Measurements from ENCODE around the gene GALNT10. TPM values are rescaled to one million over a fixed set of nuclear protein-coding genes. Genes with fewer than 3 reads are reported as not detected.

Gene GALNT10
- total RNA-seq, 1 donor from 2014 or later, result 27.6 TPM

DNA sequence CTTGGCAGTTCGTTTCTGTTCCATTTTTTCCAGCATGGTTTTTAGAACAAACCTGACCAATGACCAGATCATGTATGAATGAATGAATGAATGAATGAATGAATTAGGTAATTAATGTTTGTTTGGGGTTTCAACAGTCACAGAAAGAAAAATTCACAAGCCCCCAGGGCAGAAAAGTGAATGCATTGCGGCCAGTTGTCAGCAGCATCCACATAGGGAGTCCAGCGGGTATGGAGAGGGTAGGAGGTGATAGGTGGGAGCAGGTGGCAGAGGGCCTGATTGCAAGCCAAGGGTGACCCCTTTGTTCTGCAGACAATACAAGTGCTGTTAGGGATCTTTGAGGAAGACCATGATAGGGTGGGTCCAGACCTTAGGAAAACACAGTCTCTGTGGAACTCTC lies 205.6 kb downstream of the GALNT10 start:
- H3K27me3 ChIP-seq (ENCODE audit: control insufficient read depth, insufficient read depth, low read length), result no peaks in the 10 kb centered on the region
- no peak overlapping the region for H3K4me3 ChIP-seq (ENCODE audit: low read depth, low read length)
- DNase-seq (ENCODE audit: low read depth), result no peak
- no peaks in the 10 kb centered on the region for H3K36me3 ChIP-seq (ENCODE audit: control insufficient read depth, insufficient read depth, low read length)
- TF ChIP-seq CTCF (IDR thresholded peaks at IDR 0.05; ENCODE audit: insufficient read depth, low read length, poor library complexity, severe bottlenecking), result no peak

DNA sequence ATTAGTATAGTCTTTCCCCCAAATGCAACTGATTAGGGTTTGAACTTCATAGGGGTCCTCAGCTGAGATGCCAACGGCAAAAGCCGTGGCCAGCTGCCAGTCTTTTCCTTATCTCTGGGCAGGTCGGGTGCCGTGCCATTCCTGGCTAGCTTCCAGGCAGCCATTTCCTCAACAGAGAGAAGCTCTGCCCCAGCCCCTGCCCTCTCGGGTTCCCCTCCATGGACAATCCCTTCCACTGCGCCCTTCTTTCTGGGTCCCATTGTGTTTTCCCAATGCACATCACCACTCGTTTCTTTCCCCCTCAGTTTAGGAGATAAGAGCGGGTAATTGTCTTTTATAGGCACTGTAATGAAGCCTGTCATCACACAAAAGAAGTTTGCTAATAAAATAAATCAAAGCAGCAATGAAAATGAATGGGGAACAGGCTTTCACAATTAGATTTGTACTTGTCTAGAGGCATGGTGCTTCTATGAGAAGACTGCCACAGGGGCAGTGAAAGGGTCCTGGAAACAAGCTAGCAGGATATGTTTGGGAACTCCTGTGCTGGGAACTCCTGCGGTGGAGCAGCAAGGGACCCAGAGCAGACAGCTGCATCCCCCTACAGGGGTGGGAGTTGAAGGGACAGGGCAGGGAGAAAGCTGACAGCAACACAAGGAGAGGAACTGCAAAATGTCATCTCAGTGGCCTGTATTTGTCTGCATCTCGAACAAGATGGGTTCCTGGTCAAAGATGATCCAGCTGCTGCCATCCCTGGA lies 207.3 kb downstream of the GALNT10 start:
- Histone ChIP-seq H3K27me3 (ENCODE audit: control insufficient read depth, insufficient read depth, low read length) (no peaks in the 10 kb centered on the region), H3K36me3 (ENCODE audit: control insufficient read depth, insufficient read depth, low read length) (no peaks in the 10 kb centered on the region), H3K4me3 (ENCODE audit: low read depth, low read length) (no peak overlapping the region)
- DNase-seq (ENCODE audit: low read depth), result no peak
- TF ChIP-seq CTCF (IDR thresholded peaks at IDR 0.05; ENCODE audit: insufficient read depth, low read length, poor library complexity, severe bottlenecking), result no peak

GRCh38 chr5:154400678-154401077 lies 210.1 kb downstream of the GALNT10 start:
- Histone ChIP-seq H3K27me3 (ENCODE audit: control insufficient read depth, insufficient read depth, low read length) (no peaks in the 10 kb centered on the region), H3K4me3 (ENCODE audit: low read depth, low read length) (no peak overlapping the region), H3K36me3 (ENCODE audit: control insufficient read depth, insufficient read depth, low read length) (no peaks in the 10 kb centered on the region)
- no peak for TF ChIP-seq CTCF (IDR thresholded peaks at IDR 0.05; ENCODE audit: insufficient read depth, low read length, poor library complexity, severe bottlenecking)
- DNase-seq (ENCODE audit: low read depth), result no peak

- DNase-seq (ENCODE audit: low read depth), result no peak
- H3K4me3 ChIP-seq (ENCODE audit: low read depth, low read length), result no peak overlapping the region
- H3K36me3 ChIP-seq (ENCODE audit: control insufficient read depth, insufficient read depth, low read length), result no peaks in the 10 kb centered on the region
- no peak for TF ChIP-seq CTCF (IDR thresholded peaks at IDR 0.05; ENCODE audit: insufficient read depth, low read length, poor library complexity, severe bottlenecking)
- no peaks in the 10 kb centered on the region for H3K27me3 ChIP-seq (ENCODE audit: control insufficient read depth, insufficient read depth, low read length)
These were observed 210.8 kb downstream of the GALNT10 start for GRCh38 chr5:154401355-154401754.

GRCh38 chr5:154401931-154402330 lies 211.4 kb downstream of the GALNT10 start:
- Histone ChIP-seq H3K4me3 (ENCODE audit: low read depth, low read length) (no peak overlapping the region), H3K27me3 (ENCODE audit: control insufficient read depth, insufficient read depth, low read length) (no peaks in the 10 kb centered on the region), H3K36me3 (ENCODE audit: control insufficient read depth, insufficient read depth, low read length) (no peaks in the 10 kb centered on the region)
- TF ChIP-seq CTCF (IDR thresholded peaks at IDR 0.05; ENCODE audit: insufficient read depth, low read length, poor library complexity, severe bottlenecking), result no peak
- DNase-seq (ENCODE audit: low read depth), result no peak

- no peak overlapping the region for H3K4me3 ChIP-seq (ENCODE audit: low read depth, low read length)
- DNase-seq (ENCODE audit: low read depth), result no peak
- TF ChIP-seq CTCF (IDR thresholded peaks at IDR 0.05; ENCODE audit: insufficient read depth, low read length, poor library complexity, severe bottlenecking), result no peak
- no peaks in the 10 kb centered on the region for H3K36me3 ChIP-seq (ENCODE audit: control insufficient read depth, insufficient read depth, low read length)
- H3K27me3 ChIP-seq (ENCODE audit: control insufficient read depth, insufficient read depth, low read length), result no peaks in the 10 kb centered on the region
These were observed 212.1 kb downstream of the GALNT10 start for GRCh38 chr5:154402611-154403010.
